Mucosa of rectum (tissue), 2 donors: ENCODE results near the gene PLSCR3.
A peak's percentile ranks its signal among the peaks of the same experiment; 100 is the strongest.

ENCODE experiments used
- H3K27ac ChIP-seq, 2 donors: one replicate each; pipeline ENCODE4 v1.7.0; 2013; ENCODE audit warnings: inconsistent platforms in 2 of 2, low read depth in 2 of 2, low read length in 2 of 2
- H3K27me3 ChIP-seq, 2 donors: one replicate each; pipeline ENCODE4 v1.7.0; 2013; ENCODE audit warnings: low read length in 2 of 2; ENCODE audit not compliant: control insufficient read depth in 2 of 2, insufficient read depth in 2 of 2
- H3K36me3 ChIP-seq, 2 donors: one replicate each; pipeline ENCODE4 v1.7.0; 2013; ENCODE audit warnings: low read length in 2 of 2; ENCODE audit not compliant: control insufficient read depth in 2 of 2, insufficient read depth in 2 of 2
- H3K4me1 ChIP-seq, 2 donors: one replicate each; pipeline ENCODE4 v1.7.0; 2013; ENCODE audit warnings: low read length in 2 of 2, mild to moderate bottlenecking in 1 of 2; ENCODE audit not compliant: control insufficient read depth in 2 of 2, insufficient read depth in 2 of 2
- H3K4me3 ChIP-seq, 2 donors: one replicate each; pipeline ENCODE4 v1.7.0; 2013; ENCODE audit warnings: low read length in 2 of 2
- H3K9ac ChIP-seq, 2 donors: one replicate each; pipeline ENCODE4 v1.7.0; 2013; ENCODE audit warnings: low read length in 2 of 2, low read depth in 1 of 2, mild to moderate bottlenecking in 1 of 2
- H3K9me3 ChIP-seq, 2 donors: one replicate each; pipeline ENCODE4 v1.7.0; 2013; ENCODE audit warnings: low read length in 2 of 2; ENCODE audit not compliant: control insufficient read depth in 2 of 2
- donor health status: healthy.
- donor health status: Normal muscosa, but diverticular disease.

PLSCR3 gene

DNA sequence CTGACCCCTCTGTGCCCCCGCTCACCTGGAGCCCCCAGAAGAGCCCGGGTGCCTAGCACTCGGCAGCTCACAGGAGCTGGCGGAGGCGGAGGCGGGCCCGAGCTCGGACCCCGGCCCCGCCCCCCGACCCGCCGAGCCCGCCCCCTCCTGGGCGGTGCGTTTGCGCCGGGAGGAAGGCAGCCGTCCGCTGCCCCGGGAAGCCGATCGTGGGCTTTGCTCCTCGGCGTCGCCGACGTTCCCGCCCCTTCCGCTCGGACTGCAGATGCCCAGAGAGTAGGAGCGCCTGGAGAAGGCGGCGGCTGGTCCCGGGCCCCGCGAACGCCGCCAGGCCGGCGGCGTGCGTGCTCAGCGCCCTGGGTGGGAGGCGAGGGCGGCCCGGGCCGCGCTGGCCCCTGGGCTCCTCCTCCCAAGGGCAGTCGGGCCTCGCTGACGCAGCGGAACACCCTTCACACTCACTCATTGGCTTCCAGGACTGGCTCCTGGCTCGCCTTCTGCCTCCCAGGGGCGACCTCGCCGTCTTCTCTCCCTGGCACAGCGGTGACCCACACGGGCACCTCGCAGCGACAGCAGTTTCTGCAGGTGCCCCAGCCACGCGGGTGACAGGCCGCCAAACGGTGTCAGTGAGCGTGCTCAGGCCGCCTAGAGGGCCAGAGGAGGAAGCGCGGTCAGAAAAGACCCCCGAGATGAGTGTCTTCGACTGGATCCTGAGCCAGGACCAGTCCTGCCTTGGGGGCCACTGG, at the start of gene PLSCR3:
TSS of gene PLSCR3 (minus strand) at position 74 of the 740 bp plus-strand sequence. CDS start 415 bp downstream, outside the sequence.
- Histone ChIP-seq H3K36me3 (peaks cover 2 to 3% of the 10 kb centered on the region in 2 donors), H3K27me3 (no peaks in the 10 kb centered on the region), H3K4me3 (peak within 1 kb of the TSS; percentile 79 to 81), H3K9ac (peak within 1 kb of the TSS; percentile 83 to 90), H3K4me1 (peaks cover 11 to 13% of the 10 kb centered on the region in 2 donors), H3K9me3 (no peaks in the 10 kb centered on the region), H3K27ac (peak within 1 kb of the TSS; percentile 89 to 93)

- no peak overlapping the region for H3K4me3 ChIP-seq
- no peak overlapping the region for H3K27ac ChIP-seq
- H3K9ac ChIP-seq, result no peak overlapping the region
- H3K4me1 ChIP-seq, result peaks cover 19 to 23% of the 10 kb centered on the region in 2 donors
- no peaks in the 10 kb centered on the region for H3K36me3 ChIP-seq
- H3K9me3 ChIP-seq, result no peaks in the 10 kb centered on the region
- peaks cover 25 to 33% of the 10 kb centered on the region in 2 donors for H3K27me3 ChIP-seq
These were observed 49.5 kb upstream of the PLSCR3 start for GRCh38 chr17:7443499-7444485.

- peaks cover 25 to 29% of the 10 kb centered on the region in 2 donors for H3K27me3 ChIP-seq
- H3K36me3 ChIP-seq, result no peaks in the 10 kb centered on the region
- no peak overlapping the region for H3K4me3 ChIP-seq
- H3K4me1 ChIP-seq, result peaks cover 25 to 35% of the 10 kb centered on the region in 2 donors
- H3K27ac ChIP-seq, result no peak overlapping the region
- H3K9me3 ChIP-seq, result no peaks in the 10 kb centered on the region
- no peak overlapping the region for H3K9ac ChIP-seq
These were observed 47.8 kb upstream of the PLSCR3 start for GRCh38 chr17:7442142-7442541.

- no peak overlapping the region for H3K27ac ChIP-seq
- no peaks in the 10 kb centered on the region for H3K9me3 ChIP-seq
- H3K9ac ChIP-seq, result no peak overlapping the region
- H3K4me3 ChIP-seq, result no peak overlapping the region
- no peaks in the 10 kb centered on the region for H3K36me3 ChIP-seq
- peaks cover 28 to 43% of the 10 kb centered on the region in 2 donors for H3K4me1 ChIP-seq
- peaks cover 20 to 23% of the 10 kb centered on the region in 2 donors for H3K27me3 ChIP-seq
These were observed 46.9 kb upstream of the PLSCR3 start for GRCh38 chr17:7441266-7441665.

GRCh38 chr17:7440834-7441195, 46.5 kb upstream of the PLSCR3 start:
- Histone ChIP-seq H3K4me1 (peaks cover 27 to 47% of the 10 kb centered on the region in 2 donors), H3K27me3 (peaks cover 20 to 23% of the 10 kb centered on the region in 2 donors), H3K27ac (no peak overlapping the region), H3K36me3 (no peaks in the 10 kb centered on the region), H3K4me3 (no peak overlapping the region), H3K9me3 (no peaks in the 10 kb centered on the region), H3K9ac (no peak overlapping the region)

DNA sequence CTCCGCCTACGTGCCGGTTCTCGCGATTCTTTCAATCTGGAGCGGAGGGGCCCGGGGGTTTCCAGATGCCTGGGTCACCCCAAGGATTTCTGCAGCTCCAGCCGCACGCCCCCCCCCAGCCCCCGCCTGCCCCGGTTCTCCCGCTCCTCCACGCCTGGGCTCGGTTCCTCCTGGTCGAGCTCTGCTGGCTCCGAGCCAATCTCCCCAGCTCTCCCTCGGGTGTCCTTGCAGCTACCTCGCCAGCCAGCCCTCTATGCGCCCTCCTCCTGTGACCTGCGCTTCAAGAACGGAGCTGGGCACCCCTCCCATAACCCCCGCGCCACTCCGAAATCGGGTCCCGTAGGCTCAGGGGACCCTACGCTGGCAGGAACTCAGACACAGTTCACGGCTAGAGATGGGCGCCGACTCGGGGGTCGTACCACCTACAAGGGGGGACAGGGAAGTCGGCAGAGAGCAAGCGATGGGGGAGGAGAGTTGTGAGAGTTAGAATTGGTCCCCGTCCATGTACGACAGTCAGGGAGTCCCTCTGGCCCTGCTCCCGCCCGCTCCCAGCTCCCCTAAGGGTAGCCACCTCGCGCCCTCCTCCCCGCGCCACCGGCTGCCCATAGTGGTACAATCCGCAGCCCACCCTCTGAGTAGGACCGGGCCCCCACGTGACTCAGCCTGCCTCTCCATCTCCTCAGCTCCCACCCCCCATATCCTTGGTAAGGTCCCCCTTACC, 45.9 kb upstream of the PLSCR3 start:
- Histone ChIP-seq H3K4me1 (peaks cover 26 to 47% of the 10 kb centered on the region in 2 donors), H3K36me3 (no peaks in the 10 kb centered on the region), H3K9ac (no peak overlapping the region), H3K27ac (no peak overlapping the region), H3K4me3 (peak overlapping the region; percentile 14 to 38), H3K9me3 (no peaks in the 10 kb centered on the region), H3K27me3 (peaks cover 20% of the 10 kb centered on the region in 2 donors)

DNA sequence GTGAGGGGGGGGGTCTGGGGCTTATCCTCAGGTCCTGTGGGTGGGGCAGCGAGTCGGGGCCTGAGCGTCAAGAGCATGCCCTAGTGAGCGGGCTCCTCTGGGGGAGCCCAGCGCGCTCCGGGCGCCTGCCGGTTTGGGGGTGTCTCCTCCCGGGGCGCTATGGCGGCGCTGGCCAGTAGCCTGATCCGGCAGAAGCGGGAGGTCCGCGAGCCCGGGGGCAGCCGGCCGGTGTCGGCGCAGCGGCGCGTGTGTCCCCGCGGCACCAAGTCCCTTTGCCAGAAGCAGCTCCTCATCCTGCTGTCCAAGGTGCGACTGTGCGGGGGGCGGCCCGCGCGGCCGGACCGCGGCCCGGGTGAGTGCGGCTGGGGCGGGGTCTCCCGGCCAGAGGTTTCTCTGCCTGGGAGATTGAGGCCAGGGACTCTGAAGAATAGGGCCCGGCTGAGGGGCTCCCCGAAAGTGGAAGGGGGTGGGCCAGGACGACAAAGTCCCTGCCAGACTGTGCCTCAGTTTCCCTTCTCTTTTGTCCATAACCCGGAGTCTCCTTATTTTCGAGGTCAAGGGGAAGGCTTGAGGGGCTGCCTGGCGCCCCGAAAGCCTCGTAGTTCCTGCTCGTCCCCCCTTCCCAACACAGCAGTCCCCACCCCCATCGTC, 45.3 kb upstream of the PLSCR3 start, which contains the start of gene FGF11:
TSS of gene FGF11 (plus strand) at position 51 of the 651 bp plus-strand sequence. CDS start at position 160, 109 bp downstream.
- Histone ChIP-seq H3K9me3 (no peaks in the 10 kb centered on the region), H3K4me3 (peak within 1 kb of the TSS; percentile 14 to 44), H3K27ac (no peak within 1 kb of the TSS)

GRCh38 chr17:7438656-7439460, 44.5 kb upstream of the PLSCR3 start:
- Histone ChIP-seq H3K27me3 (peaks cover 20% of the 10 kb centered on the region in 2 donors), H3K4me1 (peaks cover 24 to 43% of the 10 kb centered on the region in 2 donors), H3K9ac (peak overlapping the region in 1 of 2 donors; percentile 36), H3K36me3 (no peaks in the 10 kb centered on the region), H3K4me3 (peak overlapping the region in 1 of 2 donors; percentile 44), H3K9me3 (no peaks in the 10 kb centered on the region), H3K27ac (no peak overlapping the region)

More for the DNA sequence above, 45.3 kb upstream of the PLSCR3 start, which contains the start of gene FGF11:
- Histone ChIP-seq H3K9ac (peak within 1 kb of the TSS in 1 of 2 donors; percentile 36), H3K36me3 (no peaks in the 10 kb centered on the region), H3K4me1 (peaks cover 24 to 43% of the 10 kb centered on the region in 2 donors), H3K27me3 (peaks cover 20% of the 10 kb centered on the region in 2 donors)
